ENCODE data around the gene RPL19. TPM values are rescaled to one million over a fixed set of nuclear protein-coding genes. Genes with fewer than 3 reads are reported as not detected.
A peak's percentile ranks its signal among the peaks of the same experiment; 100 is the strongest.

RPL19 gene
- polyA plus RNA-seq, 1 donor from 2014 or later, result 3,435 TPM

DNA sequence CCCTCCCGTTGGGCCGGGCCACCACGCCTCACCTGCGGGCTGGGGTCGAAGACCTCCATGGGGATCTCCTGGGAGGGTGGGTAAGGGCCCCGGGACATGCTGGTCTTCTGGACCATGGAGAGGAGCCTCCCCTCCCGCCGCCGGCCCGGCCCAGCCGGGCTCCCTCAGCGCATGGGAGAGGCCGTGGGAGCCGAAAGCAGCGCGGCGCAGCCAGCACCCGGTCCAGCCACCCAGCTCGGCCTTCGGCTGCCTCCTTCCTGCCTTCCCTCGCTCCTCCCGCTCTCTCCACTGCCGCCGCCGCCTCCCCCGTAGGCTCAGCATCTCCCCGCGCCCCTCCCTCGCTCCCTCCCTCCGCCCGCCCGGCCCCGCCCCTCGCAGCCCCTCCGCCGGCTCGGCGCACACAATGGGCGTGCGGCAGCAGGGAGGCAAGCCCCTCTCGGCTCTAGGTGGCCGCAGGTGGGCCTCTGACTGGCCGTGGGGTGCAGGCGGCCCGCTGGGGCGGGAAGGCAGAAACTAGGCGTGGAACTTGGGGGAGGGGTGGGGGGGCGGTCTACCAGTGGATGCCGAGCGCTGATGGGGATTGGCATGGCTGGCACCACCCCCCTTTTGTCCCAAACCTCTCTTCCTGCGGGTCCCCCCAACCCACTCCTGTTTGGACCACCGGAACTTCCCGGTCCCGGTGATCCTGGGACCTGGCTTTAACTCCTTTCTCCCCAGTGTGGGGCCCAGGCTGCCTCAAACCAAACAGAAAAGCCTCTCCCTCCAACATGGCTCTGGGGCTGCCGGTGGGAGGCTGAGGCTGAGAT is 2.5 kb upstream of the RPL19 start, which contains the start of gene CACNB1:
CACNB1 (minus strand) TSS at position 290 of the 806 bp plus-strand sequence; CDS start at position 116, 174 bp downstream.
- Mint-ChIP-seq H3K9me3 (no peaks in the 10 kb centered on the region), H3K36me3 (peaks cover 3% of the 10 kb centered on the region), H3K4me3 (peak within 1 kb of the TSS; percentile 75 to 95 (median 92)), H3K27ac (peak within 1 kb of the TSS in 2 of 3 donors; percentile 27 to 84), H3K27me3 (no peaks in the 10 kb centered on the region), H3K4me1 (peaks cover 20 to 36% (median 28%) of the 10 kb centered on the region in 3 donors)

DNA sequence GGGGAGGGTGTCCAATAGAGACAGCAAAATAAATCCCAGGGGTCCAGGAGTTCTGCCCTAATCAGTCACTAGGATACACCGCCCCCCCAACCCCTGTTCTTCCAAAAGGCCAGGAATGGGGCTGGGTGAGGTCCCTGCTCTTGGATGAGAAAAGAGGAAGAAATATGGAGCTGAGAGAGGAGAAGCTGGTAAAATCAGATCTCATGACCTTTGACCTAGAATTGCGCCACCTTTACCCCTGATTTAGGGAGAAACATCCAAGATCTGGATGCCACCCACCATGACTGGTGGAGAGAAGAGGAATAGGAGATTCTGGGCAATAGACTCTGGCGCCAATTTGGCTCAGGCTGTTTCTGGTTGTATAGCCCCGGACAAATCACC is 1.9 kb upstream of the RPL19 start:
- Mint-ChIP-seq H3K4me1 (peaks cover 20 to 40% (median 29%) of the 10 kb centered on the region in 3 donors), H3K36me3 (peaks cover 4% of the 10 kb centered on the region), H3K27ac (peak overlapping the region in 2 of 3 donors; percentile 27 to 37), H3K27me3 (no peaks in the 10 kb centered on the region), H3K9me3 (no peaks in the 10 kb centered on the region), H3K4me3 (peak overlapping the region; percentile 75 to 95 (median 85))

DNA sequence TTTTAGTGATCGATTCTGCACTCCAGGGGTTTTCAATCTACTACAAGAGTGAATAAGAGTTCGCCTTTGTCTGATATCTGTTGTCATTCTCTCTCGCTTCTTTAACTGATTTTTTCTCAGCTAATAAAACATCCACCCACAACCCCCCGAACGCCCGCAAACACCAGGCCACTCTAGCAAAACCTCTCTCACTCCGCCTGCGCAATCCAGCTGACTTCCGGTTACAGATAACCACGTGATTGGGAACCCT is 338 bp upstream of the RPL19 start:
- H3K4me1 Mint-ChIP-seq, result peaks cover 19 to 42% (median 29%) of the 10 kb centered on the region in 3 donors
- peak overlapping the region; percentile 99 to 100 (median 99) for H3K27ac Mint-ChIP-seq
- H3K4me3 Mint-ChIP-seq, result peak overlapping the region; percentile 93 to 98 (median 94)
- no peaks in the 10 kb centered on the region for H3K9me3 Mint-ChIP-seq
- peaks cover 4% of the 10 kb centered on the region for H3K36me3 Mint-ChIP-seq
- H3K27me3 Mint-ChIP-seq, result no peaks in the 10 kb centered on the region

- Mint-ChIP-seq H3K9me3 (no peaks in the 10 kb centered on the region), H3K4me1 (peaks cover 17 to 36% (median 26%) of the 10 kb centered on the region in 3 donors), H3K36me3 (peaks cover 4% of the 10 kb centered on the region), H3K27me3 (no peaks in the 10 kb centered on the region), H3K27ac (peak overlapping the region; percentile 99 to 100 (median 99)), H3K4me3 (peak overlapping the region; percentile 93 to 98 (median 94))
Measured at GRCh38 chr17:39200957-39201510, 951 bp downstream of the RPL19 start.

DNA sequence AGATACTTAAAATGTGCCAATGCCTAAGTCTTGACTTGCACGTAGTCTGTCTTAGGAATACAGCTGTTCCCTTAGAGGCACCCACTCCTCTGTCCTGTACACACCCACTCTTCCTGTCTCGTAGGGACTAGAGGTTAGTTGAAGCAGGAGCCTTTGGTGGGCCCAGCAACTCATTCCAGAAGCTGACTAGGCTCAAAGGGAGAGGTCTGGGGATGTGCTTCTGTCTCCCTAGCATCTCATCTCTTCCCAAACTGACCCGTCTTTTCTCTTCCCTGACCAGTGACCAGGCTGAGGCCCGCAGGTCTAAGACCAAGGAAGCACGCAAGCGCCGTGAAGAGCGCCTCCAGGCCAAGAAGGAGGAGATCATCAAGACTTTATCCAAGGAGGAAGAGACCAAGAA is 4.2 kb downstream of the RPL19 start:
- H3K4me3 Mint-ChIP-seq, result peak overlapping the region in 1 of 4 donors; percentile 95
- peaks cover 4% of the 10 kb centered on the region for H3K36me3 Mint-ChIP-seq
- H3K27ac Mint-ChIP-seq, result peak overlapping the region in 2 of 3 donors; percentile 74 to 77
- H3K4me1 Mint-ChIP-seq, result peaks cover 30 to 40% (median 38%) of the 10 kb centered on the region in 3 donors
- no peaks in the 10 kb centered on the region for H3K9me3 Mint-ChIP-seq
- H3K27me3 Mint-ChIP-seq, result peaks cover 4% of the 10 kb centered on the region

DNA sequence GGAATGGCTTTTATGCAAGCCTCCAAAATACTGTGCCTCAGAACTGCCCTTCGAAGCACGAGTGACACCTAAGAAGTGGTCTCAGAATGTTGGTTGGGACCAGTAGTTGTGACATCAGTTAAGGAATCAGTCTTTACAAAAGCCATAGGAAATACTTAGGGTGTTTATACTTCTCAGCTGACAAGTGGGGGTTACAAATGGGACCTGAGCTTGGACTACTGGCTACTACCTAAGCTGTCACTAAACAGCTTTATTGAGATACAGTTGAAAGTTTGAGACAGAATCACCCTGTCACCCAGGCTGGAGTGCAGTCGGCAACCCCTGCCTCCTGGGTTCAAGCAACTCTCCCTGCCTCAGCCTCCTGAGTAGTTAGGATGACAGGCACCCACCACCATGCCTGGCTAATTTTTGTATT is 5.0 kb downstream of the RPL19 start:
- Mint-ChIP-seq H3K9me3 (no peaks in the 10 kb centered on the region), H3K4me1 (peaks cover 27 to 36% (median 34%) of the 10 kb centered on the region in 3 donors), H3K4me3 (peak overlapping the region in 1 of 4 donors; percentile 95), H3K27me3 (peaks cover 8% of the 10 kb centered on the region), H3K27ac (peak overlapping the region in 1 of 3 donors; percentile 77), H3K36me3 (peaks cover 4% of the 10 kb centered on the region)

GRCh38 chr17:39208136-39208535 is 8.1 kb downstream of the RPL19 start:
- peaks cover 14% of the 10 kb centered on the region for H3K27me3 Mint-ChIP-seq
- H3K4me3 Mint-ChIP-seq, result peak overlapping the region in 2 of 4 donors; percentile 72 to 82
- H3K4me1 Mint-ChIP-seq, result peaks cover 17 to 23% (median 20%) of the 10 kb centered on the region in 3 donors
- no peaks in the 10 kb centered on the region for H3K36me3 Mint-ChIP-seq
- H3K27ac Mint-ChIP-seq, result peak overlapping the region in 1 of 3 donors; percentile 90
- H3K9me3 Mint-ChIP-seq, result no peaks in the 10 kb centered on the region

DNA sequence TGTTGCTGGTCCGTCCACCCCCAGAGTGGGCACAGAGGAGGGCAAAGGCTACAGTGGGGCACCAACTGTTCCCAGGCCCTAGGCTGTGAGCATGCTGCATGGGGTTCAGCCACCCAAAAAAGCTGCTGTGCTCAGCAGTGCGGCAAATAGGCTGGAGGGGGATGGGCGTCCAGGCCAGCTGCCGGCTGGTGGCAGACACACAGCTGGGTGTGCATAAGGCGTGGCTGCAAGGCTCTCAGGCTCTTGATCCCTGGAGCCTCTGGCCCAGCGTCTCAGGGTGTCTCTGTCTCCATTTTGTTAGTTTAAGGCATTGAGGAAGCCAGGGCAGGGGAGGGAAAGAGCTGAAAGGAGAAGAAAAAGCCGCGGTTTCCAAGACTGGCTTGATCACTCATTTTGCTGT is 8.8 kb downstream of the RPL19 start:
- H3K27me3 Mint-ChIP-seq, result peaks cover 14% of the 10 kb centered on the region
- H3K27ac Mint-ChIP-seq, result peak overlapping the region; percentile 4 to 90 (median 10)
- no peaks in the 10 kb centered on the region for H3K36me3 Mint-ChIP-seq
- H3K4me3 Mint-ChIP-seq, result peak overlapping the region; percentile 34 to 90 (median 72)
- peaks cover 15 to 23% (median 20%) of the 10 kb centered on the region in 3 donors for H3K4me1 Mint-ChIP-seq
- H3K9me3 Mint-ChIP-seq, result no peaks in the 10 kb centered on the region

DNA sequence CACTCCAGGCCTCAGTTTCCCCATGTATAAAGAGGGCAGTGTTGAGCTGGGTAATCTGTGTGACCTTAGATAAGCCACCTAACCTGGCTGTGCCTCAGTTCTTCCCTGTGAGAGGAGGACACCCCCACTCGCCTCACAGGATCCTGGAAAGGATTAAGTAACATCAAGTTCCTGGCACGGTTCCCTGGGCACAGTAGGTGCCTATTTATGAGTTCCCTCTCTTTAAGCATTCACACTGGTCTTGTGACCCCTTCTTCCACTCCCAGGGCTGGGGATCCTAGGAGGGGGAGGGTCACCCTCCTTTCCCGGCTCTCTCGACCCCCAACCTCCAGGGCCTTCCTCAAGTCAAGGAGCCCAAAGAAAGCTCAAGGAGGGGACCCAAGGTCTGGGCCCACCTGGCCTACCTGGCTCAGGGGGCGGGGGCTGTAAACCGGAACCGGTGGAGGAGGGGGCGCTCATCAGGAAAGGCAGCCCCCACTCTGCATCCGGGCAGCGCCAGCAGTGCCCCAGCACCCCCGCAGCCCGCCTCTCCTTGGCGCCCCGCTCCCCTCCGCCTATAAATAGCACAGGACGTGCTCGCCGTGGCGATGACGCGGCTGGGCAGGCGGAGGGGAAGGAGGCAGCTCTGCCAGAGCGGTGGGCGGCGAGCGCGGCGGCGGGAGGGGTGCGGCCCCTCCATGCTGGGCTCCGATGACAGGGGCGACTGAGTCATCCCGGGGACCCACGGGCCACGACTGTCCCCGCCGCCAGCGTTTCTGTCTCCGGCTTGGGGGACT is 9.4 kb downstream of the RPL19 start:
- Mint-ChIP-seq H3K27ac (peak overlapping the region; percentile 4 to 90 (median 10)), H3K36me3 (no peaks in the 10 kb centered on the region), H3K27me3 (peaks cover 14% of the 10 kb centered on the region), H3K9me3 (no peaks in the 10 kb centered on the region), H3K4me3 (peak overlapping the region; percentile 34 to 90 (median 72)), H3K4me1 (peaks cover 15 to 23% (median 20%) of the 10 kb centered on the region in 3 donors)

DNA sequence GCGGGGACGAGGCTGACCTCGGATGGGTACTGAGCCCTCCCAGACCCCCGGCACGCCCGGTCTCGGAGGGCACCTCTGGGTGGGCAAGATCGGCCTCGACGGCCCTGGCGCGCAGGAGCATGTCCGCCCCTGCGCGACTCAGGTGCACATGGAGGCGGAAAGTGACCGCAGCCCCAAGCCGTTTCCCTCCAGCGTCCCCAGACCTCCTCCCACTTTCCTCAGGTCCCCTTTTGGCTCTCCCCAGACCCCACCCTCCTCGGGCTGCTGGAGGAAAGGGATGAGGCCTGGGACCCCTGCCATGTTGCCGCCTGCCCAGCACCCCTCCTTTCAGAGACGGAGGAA is 10.0 kb downstream of the RPL19 start:
- Mint-ChIP-seq H3K36me3 (no peaks in the 10 kb centered on the region), H3K4me3 (peak overlapping the region in 3 of 4 donors; percentile 26 to 90 (median 78)), H3K9me3 (no peaks in the 10 kb centered on the region), H3K4me1 (peaks cover 15 to 23% (median 20%) of the 10 kb centered on the region in 3 donors), H3K27ac (no peak overlapping the region), H3K27me3 (peaks cover 14% of the 10 kb centered on the region)

DNA sequence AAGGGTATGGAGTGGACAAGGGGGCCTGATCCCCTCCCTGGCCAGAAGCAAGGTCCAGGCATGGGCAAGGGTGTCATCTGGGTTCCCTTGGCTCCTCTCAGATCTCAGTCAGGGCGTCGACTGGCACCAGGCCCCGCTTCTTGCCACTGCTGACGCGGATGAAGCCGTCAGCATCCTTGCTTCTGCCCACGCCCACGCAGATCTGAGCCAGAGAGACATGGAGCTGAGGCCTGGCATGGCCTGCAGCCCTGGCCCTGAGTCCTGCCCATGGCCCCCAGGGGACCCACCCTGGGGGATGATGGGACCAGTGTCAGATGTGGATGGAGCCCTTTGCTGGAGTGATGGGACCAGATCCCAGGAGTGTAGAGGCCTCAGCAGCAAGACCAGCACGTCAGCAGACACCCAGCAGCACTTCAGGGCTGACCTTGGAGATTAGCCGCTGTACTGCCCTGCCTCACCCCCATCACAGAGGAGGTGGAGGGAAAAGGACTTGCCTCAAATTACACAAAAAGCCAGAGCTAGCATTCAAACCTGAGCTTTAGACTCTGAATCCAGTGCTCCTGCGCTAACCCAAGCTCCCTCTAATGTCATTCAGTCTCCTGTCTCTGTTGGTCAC is 12.2 kb downstream of the RPL19 start:
- Mint-ChIP-seq H3K27me3 (peaks cover 23% of the 10 kb centered on the region), H3K4me1 (peaks cover 11 to 17% (median 14%) of the 10 kb centered on the region in 3 donors), H3K27ac (no peak overlapping the region), H3K9me3 (no peaks in the 10 kb centered on the region), H3K36me3 (no peaks in the 10 kb centered on the region), H3K4me3 (peak overlapping the region in 1 of 4 donors; percentile 63)

DNA sequence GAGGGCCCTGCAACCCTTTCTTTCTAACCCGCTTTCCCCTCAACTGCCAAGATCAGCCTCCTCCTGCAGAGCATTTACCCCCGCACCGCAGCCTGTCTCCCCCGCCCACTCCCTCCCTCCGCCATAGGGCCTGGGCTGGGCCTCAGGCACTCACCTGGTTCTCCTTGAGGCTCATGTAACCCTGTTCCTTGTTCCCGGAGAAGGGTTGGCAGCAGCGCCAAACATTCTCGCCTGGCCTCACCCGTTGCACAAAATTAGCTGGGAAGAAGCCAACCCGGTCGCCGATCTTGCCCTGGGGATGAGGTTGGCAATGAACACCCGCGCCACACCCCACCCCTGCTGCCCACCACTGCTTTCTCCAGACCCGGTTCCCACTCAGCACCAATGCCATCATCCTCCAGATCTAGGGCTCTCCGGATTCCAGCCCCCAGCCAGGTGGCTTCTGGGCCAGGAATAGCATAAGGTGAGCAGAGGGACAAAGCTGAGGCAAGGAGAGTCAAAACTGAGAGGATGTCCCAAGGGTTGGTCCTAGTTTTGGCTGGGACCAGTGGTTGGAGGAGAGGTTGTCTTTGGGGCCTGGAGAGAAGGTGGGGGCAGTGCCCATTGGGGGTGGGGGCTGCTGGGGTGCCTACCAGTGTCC is 12.9 kb downstream of the RPL19 start:
- H3K27me3 Mint-ChIP-seq, result peaks cover 23% of the 10 kb centered on the region
- H3K9me3 Mint-ChIP-seq, result no peaks in the 10 kb centered on the region
- H3K27ac Mint-ChIP-seq, result no peak overlapping the region
- no peaks in the 10 kb centered on the region for H3K36me3 Mint-ChIP-seq
- H3K4me3 Mint-ChIP-seq, result no peak overlapping the region
- H3K4me1 Mint-ChIP-seq, result peaks cover 10 to 16% (median 13%) of the 10 kb centered on the region in 3 donors

DNA sequence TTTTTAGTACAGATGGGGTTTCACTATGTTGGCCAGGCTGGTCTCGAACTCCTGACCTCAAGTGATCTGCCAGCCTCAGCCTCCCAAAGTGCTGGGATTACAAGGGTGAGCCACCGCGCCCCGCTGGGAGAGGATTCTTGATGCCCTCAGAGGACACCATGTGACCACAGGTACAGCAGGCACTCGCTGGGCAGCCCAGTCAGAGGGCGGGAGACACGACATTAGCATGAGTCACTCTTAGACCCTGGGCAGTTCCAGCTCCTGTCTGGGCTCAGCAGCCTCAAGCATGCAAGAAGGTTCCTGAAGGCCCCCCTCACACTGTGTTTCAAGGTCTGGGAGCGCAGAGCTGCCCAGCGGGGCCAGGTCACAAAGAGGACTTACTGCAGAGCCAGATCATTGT is 13.8 kb downstream of the RPL19 start:
- Mint-ChIP-seq H3K27ac (no peak overlapping the region), H3K36me3 (no peaks in the 10 kb centered on the region), H3K4me1 (peaks cover 5 to 8% (median 7%) of the 10 kb centered on the region in 3 donors), H3K4me3 (no peak overlapping the region), H3K9me3 (no peaks in the 10 kb centered on the region), H3K27me3 (peaks cover 23% of the 10 kb centered on the region)

DNA sequence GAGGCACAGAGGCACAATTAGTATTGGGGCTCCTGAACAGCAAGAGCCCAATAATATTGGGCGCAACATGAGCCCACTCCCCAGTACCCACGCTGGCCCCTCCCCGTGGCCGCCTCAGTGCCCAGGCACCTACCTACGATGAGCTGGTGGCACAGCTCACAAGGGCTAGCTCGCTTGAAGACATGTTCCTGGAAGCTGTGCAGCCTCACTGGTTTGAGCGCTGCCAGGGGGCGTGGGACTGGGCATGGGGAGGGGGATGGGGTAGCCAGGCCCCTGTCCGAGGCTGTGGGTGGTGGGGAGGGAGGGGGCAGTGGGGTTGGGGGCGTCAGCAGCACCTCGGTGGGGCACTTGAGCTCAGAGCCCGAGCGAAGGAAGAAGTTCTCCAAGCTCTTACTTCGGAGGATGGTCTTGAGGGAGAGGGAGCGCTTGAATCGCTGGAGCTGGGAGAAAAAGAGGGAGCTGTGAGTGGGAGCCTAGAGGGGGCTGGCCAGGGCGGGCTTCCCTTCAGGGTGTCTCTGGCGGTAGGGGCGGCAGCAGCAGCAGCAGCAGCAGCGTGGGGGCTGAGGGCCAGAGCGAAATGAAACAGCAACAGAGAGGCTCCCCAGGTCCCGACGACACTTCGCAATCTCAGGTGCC is 17.8 kb downstream of the RPL19 start:
- Mint-ChIP-seq H3K9me3 (no peaks in the 10 kb centered on the region), H3K36me3 (no peaks in the 10 kb centered on the region), H3K4me1 (peaks cover 0 to 4% (median 1%) of the 10 kb centered on the region in 3 donors), H3K27ac (no peak overlapping the region), H3K4me3 (no peak overlapping the region), H3K27me3 (peaks cover 20% of the 10 kb centered on the region)

All from IgD-negative memory B cell (primary cell).